GM21390 (cell line): ENCODE results near the gene RNH1.
"Not testable (repeated sequence)": the region's sequence is repeated elsewhere in the genome, so short reads cannot be mapped to it uniquely, and the experiment has no call there.

Experiments used
- ATAC-seq: cut with Tn5 transposase; IDR thresholded peaks from one replicate; pipeline ENCODE4 v1.9.1; 2021; ENCODE audit not compliant: unreplicated experiment

Gene RNH1

GRCh38 chr11:477052-477715 lies 29.9 kb downstream of the RNH1 start:
- no peak for ATAC-seq

DNA sequence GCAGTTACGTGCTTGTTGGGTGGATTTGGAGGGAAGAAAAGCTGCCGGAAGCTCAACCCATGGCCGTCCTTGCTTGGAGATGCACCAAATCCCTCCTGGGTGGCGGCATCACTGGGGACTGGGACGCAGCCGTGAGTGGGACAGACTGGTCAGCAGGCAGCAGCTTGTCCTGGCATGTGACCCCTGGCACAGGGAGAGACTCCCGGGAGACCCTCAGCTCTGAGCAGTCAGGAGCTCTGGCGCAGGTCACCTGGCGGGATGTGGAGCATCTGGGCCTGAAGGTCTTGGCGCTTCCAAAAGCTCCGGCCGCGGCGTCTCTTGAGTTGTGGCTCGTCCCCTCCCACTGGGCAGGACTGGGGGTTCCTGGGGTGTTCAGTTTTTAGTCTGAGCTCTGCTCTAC lies 30.6 kb downstream of the RNH1 start:
- no peak for ATAC-seq

DNA sequence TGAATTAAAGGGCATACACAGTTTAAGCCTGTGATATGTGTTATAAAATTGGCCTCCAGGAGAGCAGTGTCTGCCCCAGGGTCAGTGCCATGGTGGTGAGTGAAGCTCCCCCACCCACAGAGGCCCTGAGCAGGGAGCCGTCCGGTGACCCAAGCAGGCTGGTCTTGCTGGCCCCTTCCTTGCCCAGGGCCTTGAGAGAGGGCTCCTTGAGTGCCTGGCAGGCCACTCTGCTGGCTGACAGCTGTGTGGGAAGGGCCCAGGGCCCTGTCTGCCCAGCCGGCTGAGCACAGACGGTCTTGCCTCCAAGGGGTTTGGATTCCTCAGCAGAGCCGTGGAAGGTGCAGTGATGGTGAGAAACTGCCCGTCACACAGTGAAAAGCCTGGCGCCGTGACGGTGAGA lies 31.1 kb downstream of the RNH1 start:
- no peak for ATAC-seq

- ATAC-seq: no peak
Measured at GRCh38 chr11:474914-475506, 32.0 kb downstream of the RNH1 start.

DNA sequence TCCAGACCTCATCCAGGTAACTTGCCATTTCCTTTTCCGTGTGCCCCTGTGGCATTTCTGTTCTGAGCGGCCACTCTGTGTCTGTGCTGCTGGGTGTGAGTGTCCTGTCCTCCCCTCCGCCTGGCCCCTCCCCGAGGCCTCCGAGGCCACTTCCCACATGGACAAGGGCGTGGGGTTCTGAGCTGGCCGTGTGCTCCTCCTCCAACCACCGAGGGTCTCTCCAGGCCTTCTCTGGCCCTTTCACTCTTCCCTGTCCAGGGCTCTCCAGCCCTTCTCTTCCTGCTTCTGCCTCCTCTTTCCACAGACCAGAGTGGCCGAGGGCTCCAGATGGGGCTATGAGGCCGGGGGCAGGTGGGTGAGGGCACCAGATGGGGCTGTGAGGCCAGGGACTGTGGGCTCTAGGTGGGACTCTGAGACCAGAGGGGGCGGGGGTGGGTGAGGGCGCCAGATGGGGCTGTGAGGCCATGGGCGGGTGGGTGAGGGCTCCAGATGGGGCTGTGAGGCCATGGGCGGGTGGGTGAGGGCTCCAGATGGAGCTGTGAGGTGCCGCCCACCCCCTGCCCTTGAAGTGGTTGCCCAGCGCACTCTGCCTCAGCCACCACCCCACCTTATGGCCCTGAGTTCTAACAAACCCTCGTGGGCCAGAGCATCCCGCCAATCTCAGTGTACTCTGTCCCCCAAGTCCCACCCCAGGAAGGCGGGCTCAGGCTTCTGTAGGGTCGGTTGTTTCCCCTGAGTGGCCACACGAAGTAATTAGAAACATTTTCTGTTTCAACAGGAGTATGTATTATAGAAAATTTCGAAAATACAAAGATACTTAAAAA lies 32.9 kb downstream of the RNH1 start:
- ATAC-seq: no peak

GRCh38 chr11:473415-473814 lies 33.6 kb downstream of the RNH1 start:
- no peak for ATAC-seq

GRCh38 chr11:472816-473215 lies 34.2 kb downstream of the RNH1 start:
- no peak for ATAC-seq

- no peak for ATAC-seq
Measured at GRCh38 chr11:472272-472671, 34.8 kb downstream of the RNH1 start.

DNA sequence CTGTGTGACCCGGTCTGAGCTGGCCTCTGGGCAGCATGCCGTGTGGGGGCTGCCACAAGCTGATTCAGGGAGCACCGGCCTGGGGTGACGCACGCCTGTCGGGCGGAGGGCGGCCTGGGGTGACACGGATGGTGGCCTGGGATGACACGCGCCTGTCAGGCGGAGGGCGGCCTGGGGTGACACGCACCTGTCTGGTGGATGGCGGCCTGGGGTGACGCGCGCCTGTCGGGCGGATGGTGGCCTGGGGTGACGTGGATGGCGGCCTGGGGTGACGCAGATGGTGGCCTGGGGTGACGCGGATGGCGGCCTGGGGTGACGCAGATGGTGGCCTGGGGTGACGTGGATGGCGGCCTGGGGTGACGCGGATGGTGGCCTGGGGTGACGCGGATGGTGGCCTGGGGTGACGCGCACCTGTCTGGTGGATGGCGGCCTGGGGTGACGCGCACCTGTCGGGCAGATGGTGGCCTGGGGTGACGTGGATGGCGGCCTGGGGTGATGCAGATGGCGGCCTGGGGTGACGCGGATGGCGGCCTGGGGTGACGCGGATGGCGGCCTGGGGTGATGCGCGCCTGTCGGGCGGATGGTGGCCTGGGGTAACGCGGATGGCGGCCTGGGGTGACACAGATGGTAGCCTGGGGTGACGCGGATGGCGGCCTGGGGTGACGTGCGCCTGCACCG lies 35.4 kb downstream of the RNH1 start:
- ATAC-seq: no peak

- ATAC-seq: no peak
Measured at GRCh38 chr11:469684-470560, 37.1 kb downstream of the RNH1 start.

GRCh38 chr11:469026-469683 lies 37.9 kb downstream of the RNH1 start:
- not testable (repeated sequence) for ATAC-seq

- no peak for ATAC-seq
Measured at GRCh38 chr11:468493-468892, 38.5 kb downstream of the RNH1 start.

GRCh38 chr11:468036-468435 lies 39.0 kb downstream of the RNH1 start:
- no peak for ATAC-seq

GRCh38 chr11:465896-466530 lies 41.0 kb downstream of the RNH1 start:
- no peak for ATAC-seq

DNA sequence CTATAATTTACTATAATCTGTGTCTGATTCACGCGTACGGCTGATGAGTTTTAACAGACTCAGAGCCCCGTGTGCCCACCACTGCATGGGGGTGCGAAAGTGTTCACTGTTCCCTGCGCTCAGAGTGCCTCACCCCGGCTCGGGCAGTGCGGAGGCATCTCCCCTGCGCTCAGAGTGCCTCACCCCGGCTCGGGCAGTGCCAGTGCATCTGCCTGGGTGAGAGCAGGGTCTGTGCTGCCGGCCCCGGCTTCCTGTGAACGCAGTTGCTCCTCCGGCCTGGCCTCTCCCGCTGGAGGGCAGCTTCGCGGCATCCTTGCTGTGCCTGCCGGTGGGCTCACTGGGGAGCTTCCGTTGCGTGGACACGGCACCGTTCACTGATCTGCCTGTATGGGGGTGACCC lies 42.7 kb downstream of the RNH1 start:
- ATAC-seq: no peak

- ATAC-seq: no peak
Measured at GRCh38 chr11:462107-462890, 44.7 kb downstream of the RNH1 start.

- ATAC-seq: no peak
Measured at GRCh38 chr11:461626-462025, 45.4 kb downstream of the RNH1 start.

DNA sequence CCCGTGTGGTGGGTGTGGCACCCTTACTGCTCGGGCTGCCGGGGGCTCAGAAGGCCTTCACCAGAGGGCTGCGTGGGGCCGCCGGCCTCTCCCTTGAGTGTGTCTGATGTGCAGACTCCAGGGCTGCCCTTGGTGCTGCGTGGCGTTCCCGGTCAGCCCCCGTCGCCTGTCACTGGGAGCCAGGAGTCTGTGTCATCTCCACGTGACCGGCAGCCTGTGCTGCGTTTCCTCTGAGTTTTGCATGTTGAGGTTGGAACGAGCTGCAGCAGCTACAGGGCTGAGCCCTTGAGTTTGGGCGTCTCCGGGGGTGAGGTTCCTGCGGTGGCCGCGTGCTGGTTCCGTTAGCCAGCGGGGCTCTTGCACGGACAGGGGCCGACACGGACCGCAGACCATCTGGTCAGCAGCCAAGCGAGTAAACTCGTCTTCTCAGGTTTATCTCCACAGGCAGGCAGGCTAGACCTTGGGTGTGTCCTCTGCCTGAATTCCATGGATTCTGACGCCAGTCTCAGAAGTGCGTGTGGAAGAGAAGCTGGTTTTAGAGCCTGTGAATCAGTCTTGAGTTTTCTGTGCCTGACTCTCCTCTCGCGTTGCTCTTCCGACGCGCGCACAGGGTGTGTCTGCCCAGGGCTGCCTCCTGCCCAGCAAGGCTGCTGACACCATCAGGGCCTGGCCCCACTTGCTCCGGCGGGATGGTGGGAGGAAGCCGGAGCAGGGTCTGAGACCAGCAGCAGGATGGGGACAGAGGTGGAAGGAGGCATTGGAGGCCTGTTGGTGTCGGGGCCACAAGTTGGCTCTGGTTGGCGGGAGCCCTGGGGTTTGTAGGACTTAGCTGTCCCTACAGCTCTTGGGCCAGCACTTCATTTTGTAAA lies 46.5 kb downstream of the RNH1 start:
- ATAC-seq: no peak
